H1 (cell line): ENCODE results near the gene PCYT1B. TPM values are rescaled to one million over a fixed set of nuclear protein-coding genes. Genes with fewer than 3 reads are reported as not detected.

Experiments used
- CTCF ChIA-PET: fragments of 300-600 bp; sonication (Branson Sonifier 250); formaldehyde crosslinking; loops from one replicate; lab custom pipeline; 2021; ENCODE audit not compliant: partially characterized antibody; lab: Charles Lee
- POLR2A ChIA-PET: fragments of 300-600 bp; sonication (Branson Sonifier 250); formaldehyde crosslinking; loops from one replicate; lab custom pipeline; 2021; ENCODE audit warnings: inconsistent platforms; ENCODE audit not compliant: partially characterized antibody; lab: Charles Lee
- DNase-seq, 2 experiments: peaks; one replicate each; pipeline versions ENCODE4 v3.0.0 to v3.0.0-alpha.2; 2010 to 2022; ENCODE audit warnings: low spot score in 2 of 2, low read depth in 1 of 2, mixed read lengths in 1 of 2
- FAIRE-seq: peaks from 2 replicates; lab custom pipeline; 2011; peaks lifted over from hg19 to GRCh38; lab: Jason Lieb, UNC
- H2AFZ ChIP-seq: 2 replicates; pipeline ENCODE4 v1.8.1; 2012; ENCODE audit warnings: low read length, inconsistent platforms
- H2AK5ac ChIP-seq: 2 replicates; pipeline ENCODE4 v1.6.1; 2013; ENCODE audit warnings: low read depth, low read length
- H2BK120ac ChIP-seq: replicated peaks from 2 replicates; pipeline ENCODE3; 2013; ENCODE audit warnings: low read depth, low read length, inconsistent platforms
- H2BK12ac ChIP-seq: 2 replicates; pipeline ENCODE4 v1.6.1; 2013; ENCODE audit warnings: low read depth, low read length
- H2BK15ac ChIP-seq: 2 replicates; pipeline ENCODE4 v1.6.1; 2013; ENCODE audit warnings: low read length
- H2BK20ac ChIP-seq: 2 replicates; pipeline ENCODE4 v1.6.1; 2013; ENCODE audit warnings: low read length
- H2BK5ac ChIP-seq: 2 replicates; pipeline ENCODE4 v1.6.1; 2013; ENCODE audit warnings: low read depth, low read length
- H3K14ac ChIP-seq: 2 replicates; pipeline ENCODE4 v1.6.1; 2013; ENCODE audit warnings: inconsistent platforms; ENCODE audit not compliant: insufficient read length
- H3K18ac ChIP-seq: 2 replicates; pipeline ENCODE4 v1.6.1; 2013; ENCODE audit warnings: low read length; ENCODE audit errors: extremely low read depth
- H3K23ac ChIP-seq: 2 replicates; pipeline ENCODE4 v1.6.1; 2013; ENCODE audit warnings: inconsistent platforms; ENCODE audit not compliant: insufficient read length
- H3K23me2 ChIP-seq: 2 replicates; pipeline ENCODE4 v1.6.1; 2013; ENCODE audit warnings: low read depth, low read length
- H3K27ac ChIP-seq: 2 replicates; pipeline ENCODE4 v1.6.1; 2011; ENCODE audit warnings: low read depth, low read length, inconsistent platforms
- H3K27me3 ChIP-seq, 4 experiments: replicated peaks in 1 of 4; 1 replicate in 1 of 4; 2 replicates in 3 of 4; pipeline versions ENCODE4 v1.6.1 to v1.8.1; 2011 to 2013; ENCODE audit warnings: low read length in 3 of 4, mild to moderate bottlenecking in 3 of 4, inconsistent platforms in 2 of 4, mixed read lengths in 2 of 4, moderate library complexity in 1 of 4; ENCODE audit not compliant: control insufficient read depth in 3 of 4, insufficient read depth in 3 of 4; ENCODE audit errors: extremely low read depth in 1 of 4
- H3K36me3 ChIP-seq, 4 experiments: 2 replicates each; pipeline versions ENCODE4 v1.6.1 to v1.8.1; 2011 to 2013; ENCODE audit warnings: mild to moderate bottlenecking in 4 of 4, low read length in 3 of 4, moderate library complexity in 2 of 4, control low read depth in 1 of 4, inconsistent platforms in 1 of 4; ENCODE audit not compliant: insufficient read depth in 4 of 4, control insufficient read depth in 2 of 4
- H3K4ac ChIP-seq: replicated peaks from 2 replicates; pipeline ENCODE3; 2013; ENCODE audit warnings: low read length, low read depth, mixed read lengths, inconsistent platforms; ENCODE audit not compliant: insufficient read length
- H3K4me1 ChIP-seq, 4 experiments: replicated peaks in 1 of 4; 1 replicate in 1 of 4; 2 replicates in 3 of 4; pipeline versions ENCODE4 v1.6.1 to v1.8.1; 2011 to 2013; ENCODE audit warnings: low read length in 3 of 4, inconsistent platforms in 2 of 4, mixed read lengths in 1 of 4; ENCODE audit not compliant: insufficient read depth in 4 of 4, control insufficient read depth in 3 of 4
- H3K4me2 ChIP-seq, 2 experiments: 2 replicates each; pipeline versions ENCODE4 v1.6.1 to v1.8.1; 2011 to 2013; ENCODE audit warnings: low read depth in 2 of 2, low read length in 2 of 2, control low read depth in 1 of 2, inconsistent platforms in 1 of 2, mild to moderate bottlenecking in 1 of 2; ENCODE audit not compliant: insufficient read depth in 1 of 2
- H3K4me3 ChIP-seq, 4 experiments: fragments of 200-600, 300-600 bp in 1 of 4; sonication (generic), shearing (Covaris generic), sonication (Bioruptor Twin) in 1 of 4; 2 replicates each; pipeline versions ENCODE4 v1.5.1 to v1.8.1; 2011 to 2016; ENCODE audit warnings: low read length in 4 of 4, low read depth in 3 of 4, control low read depth in 2 of 4, inconsistent platforms in 2 of 4, mild to moderate bottlenecking in 2 of 4, mixed read lengths in 1 of 4, moderate library complexity in 1 of 4; ENCODE audit not compliant: insufficient read depth in 2 of 4; ENCODE audit errors: extremely low read depth in 1 of 4
- H3K56ac ChIP-seq: replicated peaks from 2 replicates; pipeline ENCODE3; 2013; ENCODE audit warnings: low read depth, mild to moderate bottlenecking, mixed read lengths, low read length, inconsistent platforms; ENCODE audit not compliant: insufficient read length
- H3K79me1 ChIP-seq: 2 replicates; pipeline ENCODE4 v1.6.1; 2013; ENCODE audit warnings: low read depth, low read length, control low read depth
- H3K79me2 ChIP-seq, 2 experiments: 2 replicates each; pipeline versions ENCODE4 v1.6.1 to v1.8.1; 2012 to 2013; ENCODE audit warnings: low read length in 2 of 2, mild to moderate bottlenecking in 2 of 2, inconsistent platforms in 1 of 2; ENCODE audit not compliant: insufficient read depth in 2 of 2, control insufficient read depth in 1 of 2
- H3K9ac ChIP-seq, 4 experiments: replicated peaks in 1 of 4; 1 replicate in 1 of 4; 2 replicates in 3 of 4; pipeline versions ENCODE4 v1.6.1 to v1.8.1; 2011 to 2013; ENCODE audit warnings: low read depth in 3 of 4, low read length in 3 of 4, control low read depth in 2 of 4, mild to moderate bottlenecking in 2 of 4, moderate library complexity in 2 of 4, inconsistent platforms in 1 of 4; ENCODE audit errors: extremely low read depth in 1 of 4
- H3K9me3 ChIP-seq, 2 experiments: 2 replicates each; pipeline versions ENCODE4 v1.6.1 to v1.8.1; 2012 to 2013; ENCODE audit warnings: mild to moderate bottlenecking in 2 of 2, moderate library complexity in 2 of 2, control low read depth in 1 of 2, inconsistent platforms in 1 of 2, low read depth in 1 of 2, low read length in 1 of 2, mixed read lengths in 1 of 2; ENCODE audit not compliant: insufficient read depth in 2 of 2
- H4K20me1 ChIP-seq, 2 experiments: replicated peaks in 1 of 2; 2 replicates each; pipeline versions ENCODE3 to v1.8.1; 2011 to 2013; ENCODE audit warnings: inconsistent platforms in 2 of 2, low read length in 2 of 2, mild to moderate bottlenecking in 1 of 2; ENCODE audit not compliant: insufficient read depth in 2 of 2, control insufficient read depth in 1 of 2
- H4K5ac ChIP-seq: 2 replicates; pipeline ENCODE4 v1.6.1; 2013; ENCODE audit warnings: low read length, low read depth, mixed read lengths, inconsistent platforms; ENCODE audit not compliant: insufficient read length
- H4K8ac ChIP-seq: 2 replicates; pipeline ENCODE4 v1.8.0; 2013; ENCODE audit warnings: mild to moderate bottlenecking, moderate library complexity, low read length, inconsistent platforms; ENCODE audit not compliant: insufficient read depth; ENCODE audit errors: extremely low read depth
- H4K91ac ChIP-seq: replicated peaks from 2 replicates; pipeline ENCODE3; 2013; ENCODE audit warnings: low read length, mixed read lengths, inconsistent platforms; ENCODE audit not compliant: insufficient read length
- BCL11A ChIP-seq, 2 experiments: IDR thresholded peaks; one replicate each; pipeline ENCODE4 v1.6.1; 2011; ENCODE audit warnings: low read depth in 2 of 2, low read length in 2 of 2, mild to moderate bottlenecking in 2 of 2
- CREB1 ChIP-seq: IDR thresholded peaks from 2 replicates; pipeline ENCODE4 v1.6.1; 2012; ENCODE audit warnings: inconsistent platforms
- CTBP2 ChIP-seq: IDR thresholded peaks from 2 replicates; pipeline ENCODE4 v1.7.0; 2011; ENCODE audit warnings: borderline replicate concordance, mild to moderate bottlenecking, moderate library complexity, mixed read lengths, low read length; ENCODE audit not compliant: insufficient read depth, insufficient read length
- FOSL1 ChIP-seq: IDR thresholded peaks from 2 replicates; pipeline ENCODE4 v1.6.1; 2011; ENCODE audit warnings: mild to moderate bottlenecking, low read depth, low read length, moderate library complexity; ENCODE audit not compliant: insufficient read depth
- HDAC6 ChIP-seq: IDR thresholded peaks from one replicate; pipeline ENCODE4 v1.7.1; 2012; ENCODE audit warnings: low read depth, mild to moderate bottlenecking, inconsistent platforms, low read length, moderate library complexity
- POLR2A ChIP-seq, 2 experiments: IDR thresholded peaks; 1 replicate in 1 of 2; 2 replicates in 1 of 2; pipeline ENCODE4 v1.6.1; 2011; ENCODE audit warnings: low read depth in 2 of 2, low read length in 2 of 2, mild to moderate bottlenecking in 2 of 2; ENCODE audit errors: control extremely low read depth in 1 of 2
- POU5F1 ChIP-seq: IDR thresholded peaks from 2 replicates; pipeline ENCODE4 v1.6.1; 2011; ENCODE audit warnings: low read depth, mild to moderate bottlenecking, low read length, moderate library complexity
- RNF2 ChIP-seq: fragments of 200-900, 300-1000 bp; sonication (generic); IDR thresholded peaks from 2 replicates; pipeline ENCODE4 v1.7.1; 2016; ENCODE audit warnings: borderline replicate concordance, low read depth, mild to moderate bottlenecking, antibody characterized with exemption, low read length; ENCODE audit not compliant: poor library complexity, severe bottlenecking; ENCODE audit errors: missing control alignments
- SRF ChIP-seq: IDR thresholded peaks from 2 replicates; pipeline ENCODE4 v1.6.1; 2011; ENCODE audit warnings: mild to moderate bottlenecking, low read depth, low read length, moderate library complexity
- SUZ12 ChIP-seq: fragments of 200-600 bp; sonication (generic); IDR thresholded peaks from 2 replicates; pipeline ENCODE4 v1.6.1; 2012; ENCODE audit warnings: mild to moderate bottlenecking, inconsistent platforms, low read length, moderate library complexity, mixed read lengths
- TAF1 ChIP-seq: IDR thresholded peaks from 2 replicates; pipeline ENCODE4 v1.6.1; 2011; ENCODE audit warnings: mild to moderate bottlenecking, low read depth, low read length
- USF2 ChIP-seq: IDR thresholded peaks from 2 replicates; pipeline ENCODE4 v1.6.1; 2011; ENCODE audit warnings: low read length, improper control_type of control experiment
- ZNF274 ChIP-seq: IDR thresholded peaks from 2 replicates; pipeline ENCODE4 v1.7.0; 2012; ENCODE audit warnings: low read length, borderline replicate concordance; ENCODE audit errors: extremely low read depth
- WGBS, 2 experiments: shearing (Covaris generic) in 1 of 2; methylation state at CpG; one replicate each; pipeline versions ENCODE4 v1.1.6 to v1.1.7; 2013 to 2015; ENCODE audit warnings: low lambda C conversion rate in 2 of 2, mixed read lengths in 2 of 2, inconsistent platforms in 1 of 2, low coverage in 1 of 2, missing lambda C conversion rate in 1 of 2; ENCODE audit not compliant: insufficient replicate concordance in 2 of 2, insufficient coverage in 1 of 2, insufficient read length in 1 of 2; ENCODE audit errors: extremely low coverage in 1 of 2, missing lambda C conversion rate in 1 of 2; 5-methylcytosine and 5-hydroxymethylcytosine counted together
- polyA plus RNA-seq, 7 experiments: library from polyadenylated mRNA; depleted of rRNA in 3 of 7; stranded (reverse) in 5 of 7; unstranded in 2 of 7; fragments of >200 nt in 5 of 7; fragments of 200-250 nt in 2 of 7; gene quantifications; 1 replicate in 5 of 7; 2 replicates in 1 of 7; 4 replicates in 1 of 7; pipeline versions ENCODE4 v1.2.1 to v1.2.3, GENCODE V29; 2011 to 2013; ENCODE audit warnings: missing spikeins in 2 of 7, mixed read lengths in 2 of 7
- total RNA-seq: library from RNA; stranded (reverse); fragmentation: NEBNext Ultra II Directional; extraction: Animal tissue kit (Norgen Biotek cat#: 25700); gene quantifications from 2 replicates; pipeline ENCODE4 v1.2.1, GENCODE V29; 2021

PCYT1B gene
- total and polyA plus RNA-seq, 2 of the 8 experiments (the other 6 are each of a cell fraction or from before 2014, with no cell fraction given): 17.9 to 30.6 TPM

GRCh38 chrX:24550166-24550565 is 97.0 kb downstream of the PCYT1B start:
- no peak overlapping the region for H3K9ac ChIP-seq
- no peak overlapping the region for H3K4ac ChIP-seq
- no peaks in the 10 kb centered on the region for H3K36me3 ChIP-seq
- H2BK12ac ChIP-seq: no peak overlapping the region
- no peaks in the 10 kb centered on the region for H3K27me3 ChIP-seq
- H3K79me1 ChIP-seq: no peaks in the 10 kb centered on the region
- no peaks in the 10 kb centered on the region for H3K9me3 ChIP-seq
- H3K18ac ChIP-seq: no peak overlapping the region
- no peak overlapping the region for H2BK15ac ChIP-seq
- H3K4me2 ChIP-seq: no peak overlapping the region
- CTCF ChIA-PET: interaction anchor here (1.1 kb wide), 1 partner anchor 11 kb away, joined by 5 read pairs; no protein-coding TSS in a partner anchor
- H4K8ac ChIP-seq: no peak overlapping the region
- H2AFZ ChIP-seq: no peak overlapping the region
- H3K4me1 ChIP-seq: no peaks in the 10 kb centered on the region
- POLR2A ChIA-PET: no interaction called here
- H3K27ac ChIP-seq: no peak overlapping the region
- H3K23ac ChIP-seq: no peak overlapping the region
- no peaks in the 10 kb centered on the region for H3K23me2 ChIP-seq
- H3K56ac ChIP-seq: no peak overlapping the region
- no peak overlapping the region for H2BK20ac ChIP-seq
- no peaks in the 10 kb centered on the region for H3K79me2 ChIP-seq
- 86% methylated on average over 5 of the region's 5 CpGs; no CpG with 5 or more reads in 1 of the 2 experiments for WGBS, 2 experiments
- H3K14ac ChIP-seq: no peak overlapping the region
- no peaks in the 10 kb centered on the region for H4K20me1 ChIP-seq
- no peak overlapping the region for H4K5ac ChIP-seq
- no peak overlapping the region for H2AK5ac ChIP-seq
- DNase-seq (no peak), FAIRE-seq (no peak)
- no peak overlapping the region for H4K91ac ChIP-seq
- H2BK120ac ChIP-seq: no peak overlapping the region
- no peak overlapping the region for H3K4me3 ChIP-seq
- H2BK5ac ChIP-seq: no peak overlapping the region
- TF ChIP-seq BCL11A (IDR thresholded peaks at IDR 0.05; ENCODE audit: low read depth in 2 of 2, low read length in 2 of 2): no peak
- no peak for TF ChIP-seq FOSL1
- no peak for TF ChIP-seq HDAC6
- no peak for TF ChIP-seq CTBP2
- no peak for TF ChIP-seq CREB1
- TF ChIP-seq ZNF274: no peak
- no peak for TF ChIP-seq POU5F1
- no peak for TF ChIP-seq TAF1
- TF ChIP-seq RNF2: no peak
- no peak for TF ChIP-seq USF2
- no peak for TF ChIP-seq SUZ12
- no peak for TF ChIP-seq POLR2A (IDR thresholded peaks at IDR 0.05; ENCODE audit: control extremely low read depth in 1 of 2, low read depth in 2 of 2, low read length in 2 of 2)
- no peak for TF ChIP-seq SRF
